HepG2 (cell line): ENCODE results near the gene CEP78. TPM values are rescaled to one million over a fixed set of nuclear protein-coding genes. Genes with fewer than 3 reads are reported as not detected.

Source experiments
- ATF4 ChIP-seq, 2 experiments: fragments of 450-650 bp in 1 of 2; sonication (generic) in 1 of 2; formaldehyde crosslinking; IDR thresholded peaks; 2 replicates each; pipeline versions ENCODE4 v1.5.0 to v1.8.0; 2020 to 2022; ENCODE audit warnings: mild to moderate bottlenecking in 1 of 2, missing genetic modification reagents in 1 of 2
- ATF6 ChIP-seq: sonication (generic); formaldehyde crosslinking; conservative IDR thresholded peaks from 2 replicates; pipeline ENCODE4 v1.4.0; 2020; ENCODE audit warnings: missing genetic modification reagents
- HOXD1 ChIP-seq: sonication (generic); formaldehyde crosslinking; IDR thresholded peaks from 2 replicates; pipeline ENCODE4 v1.5.0; 2020; ENCODE audit warnings: missing genetic modification reagents
- IKZF1 ChIP-seq: fragments of 450-650 bp; IDR thresholded peaks from 2 replicates; pipeline ENCODE4 v1.7.1; 2016
- IRF2 ChIP-seq: IDR thresholded peaks from 2 replicates; pipeline ENCODE4 v1.6.1; 2018; ENCODE audit warnings: missing genetic modification reagents, missing compliant biosample characterization
- KDM2A ChIP-seq: sonication (generic); formaldehyde crosslinking; IDR thresholded peaks from 2 replicates; pipeline ENCODE4 v1.4.0; 2020; ENCODE audit warnings: low read depth, missing genetic modification reagents, borderline replicate concordance
- KDM5A ChIP-seq: fragments of 200-600 bp; sonication (generic); IDR thresholded peaks from 2 replicates; pipeline ENCODE4 v1.7.0; 2018; ENCODE audit warnings: antibody characterized with exemption, mild to moderate bottlenecking, low read length, borderline replicate concordance
- LCORL ChIP-seq, 2 experiments: fragments of 450-650 bp in 1 of 2; sonication (generic) in 1 of 2; formaldehyde crosslinking in 1 of 2; IDR thresholded peaks; 2 replicates each; pipeline versions ENCODE4 v1.5.0 to v1.6.1; 2017 to 2020; ENCODE audit warnings: antibody characterized with exemption in 1 of 2, missing genetic modification reagents in 1 of 2
- MLXIP ChIP-seq: sonication (generic); formaldehyde crosslinking; IDR thresholded peaks from 2 replicates; pipeline ENCODE4 v1.9.0; 2021; ENCODE audit warnings: missing genetic modification reagents, borderline replicate concordance
- MYNN ChIP-seq: sonication (generic); formaldehyde crosslinking; IDR thresholded peaks from 2 replicates; pipeline ENCODE4 v1.4.0; 2020; ENCODE audit warnings: mild to moderate bottlenecking, low read depth, missing genetic modification reagents
- NBN ChIP-seq: fragments of 450-650 bp; conservative IDR thresholded peaks from 2 replicates; pipeline ENCODE4 v1.6.1; 2017
- NFE2L1 ChIP-seq: sonication (generic); formaldehyde crosslinking; IDR thresholded peaks from 2 replicates; pipeline ENCODE4 v1.4.0; 2020; ENCODE audit warnings: missing genetic modification reagents, mild to moderate bottlenecking, borderline replicate concordance
- PHB2 ChIP-seq: fragments of 450-650 bp; IDR thresholded peaks from 2 replicates; pipeline ENCODE4 v1.6.1; 2018; ENCODE audit not compliant: partially characterized antibody
- PLRG1 ChIP-seq: fragments of 450-650 bp; conservative IDR thresholded peaks from 2 replicates; pipeline ENCODE4 v1.6.1; 2016
- PTBP1 ChIP-seq: fragments of 200-400 bp; formaldehyde crosslinking; IDR thresholded peaks from 2 replicates; pipeline ENCODE4 v1.6.1; 2018; ENCODE audit warnings: low read length, low read depth; ENCODE audit not compliant: poor library complexity, severe bottlenecking
- SMARCE1 ChIP-seq: fragments of 450-650 bp; IDR thresholded peaks from 2 replicates; pipeline ENCODE4 v1.6.1; 2017; ENCODE audit warnings: borderline replicate concordance
- TCF7 ChIP-seq: sonication (generic); IDR thresholded peaks from 2 replicates; pipeline ENCODE4 v1.6.1; 2016; ENCODE audit warnings: antibody characterized with exemption, low read depth
- TEF ChIP-seq: sonication (generic); formaldehyde crosslinking; IDR thresholded peaks from 2 replicates; pipeline ENCODE4 v1.5.0; 2020; ENCODE audit warnings: missing genetic modification reagents
- ZNF296 ChIP-seq: sonication (generic); formaldehyde crosslinking; conservative IDR thresholded peaks from 2 replicates; pipeline ENCODE4 v1.5.0; 2020; ENCODE audit warnings: mild to moderate bottlenecking, missing genetic modification reagents
- ZNF549 ChIP-seq: sonication (generic); formaldehyde crosslinking; IDR thresholded peaks from 2 replicates; pipeline ENCODE4 v1.5.0; 2020; ENCODE audit warnings: missing genetic modification reagents
- ZNF619 ChIP-seq: sonication (generic); formaldehyde crosslinking; IDR thresholded peaks from 2 replicates; pipeline ENCODE4 v1.4.0; 2020; ENCODE audit warnings: mild to moderate bottlenecking, missing genetic modification reagents
- ZNF747 ChIP-seq: sonication (generic); formaldehyde crosslinking; IDR thresholded peaks from 2 replicates; pipeline ENCODE4 v1.8.1; 2023; ENCODE audit warnings: missing genetic modification reagents, mild to moderate bottlenecking, borderline replicate concordance
- ZNF780A ChIP-seq: sonication (generic); formaldehyde crosslinking; IDR thresholded peaks from 2 replicates; pipeline ENCODE4 v1.8.0; 2022; ENCODE audit warnings: mild to moderate bottlenecking, missing genetic modification reagents, moderate library complexity
- ZNF891 ChIP-seq: sonication (generic); formaldehyde crosslinking; IDR thresholded peaks from 2 replicates; pipeline ENCODE4 v1.5.0; 2020; ENCODE audit warnings: mild to moderate bottlenecking, missing genetic modification reagents
- ZSCAN25 ChIP-seq: sonication (generic); formaldehyde crosslinking; IDR thresholded peaks from 2 replicates; pipeline ENCODE4 v1.8.0; 2022; ENCODE audit warnings: mild to moderate bottlenecking, missing genetic modification reagents
- ZSCAN9 ChIP-seq: IDR thresholded peaks from 2 replicates; pipeline ENCODE4 v1.6.1; 2016; ENCODE audit warnings: borderline replicate concordance
- ZZZ3 ChIP-seq: sonication (generic); formaldehyde crosslinking; IDR thresholded peaks from 2 replicates; pipeline ENCODE4 v1.4.0; 2020; ENCODE audit warnings: missing genetic modification reagents, mild to moderate bottlenecking, borderline replicate concordance
- polyA plus RNA-seq, 8 experiments: library from polyadenylated mRNA; depleted of rRNA in 3 of 8; stranded (reverse) in 7 of 8; unstranded in 1 of 8; fragments of >200 nt; fragmentation: Illumina TruSeq in 4 of 8; extraction: Trizol in 4 of 8; gene quantifications; 2 replicates each; pipeline versions ENCODE4 v1.2.1 to v1.2.3, GENCODE V29; 2011 to 2016; ENCODE audit warnings: low read depth in 4 of 8, missing spikeins in 1 of 8, mixed read lengths in 1 of 8; ENCODE audit not compliant: insufficient read depth in 1 of 8
- total RNA-seq, 5 experiments: library from RNA; depleted of rRNA; stranded (reverse); fragments of >200 nt; fragmentation: Illumina TruSeq; extraction: Trizol; gene quantifications; 2 replicates each; pipeline ENCODE4 v1.2.3, GENCODE V29; 2016; ENCODE audit warnings: low read depth in 1 of 5

The CEP78 gene
- total and polyA plus RNA-seq, 2 of the 13 experiments (the other 11 are each of a cell fraction or from before 2014, with no cell fraction given), result 5.1 to 30.8 TPM

GRCh38 chr9:78286946-78287388 lies 51.1 kb downstream of the CEP78 start (continued):
- TF ChIP-seq MLXIP (CRISPR knock-in tag) (no peak), ZNF296 (CRISPR knock-in tag) (no peak), ZNF780A (CRISPR knock-in tag) (no peak), KDM5A (no peak), TEF (CRISPR knock-in tag) (no peak), ATF4 (CRISPR knock-in tag; IDR thresholded peaks at IDR 0.05) (peak in 1 of 2 experiments; percentile 72; a peak in 2 of 4 replicates), PTBP1 (no peak), IKZF1 (no peak), LCORL (IDR thresholded peaks at IDR 0.05) (peak; percentile 93), LCORL (CRISPR knock-in tag; IDR thresholded peaks at IDR 0.05) (peak; percentile 90), IRF2 (CRISPR knock-in tag) (peak; percentile 79), KDM2A (CRISPR knock-in tag) (peak; percentile 56; the same call in 1 of the 2 replicates), ZZZ3 (CRISPR knock-in tag) (no peak), NBN (no peak), HOXD1 (CRISPR knock-in tag) (0 out of 2 replicates have a peak, but pooled peaks have one; percentile 62), ZNF891 (no peak), MYNN (no peak), ZNF619 (CRISPR knock-in tag) (no peak), ZNF549 (no peak), PHB2 (no peak), ATF6 (CRISPR knock-in tag) (no peak), ZSCAN25 (CRISPR knock-in tag) (0 out of 2 replicates have a peak, but pooled peaks have one; percentile 26), PLRG1 (no peak), ZNF747 (CRISPR knock-in tag) (no peak), NFE2L1 (CRISPR knock-in tag) (no peak), SMARCE1 (no peak), TCF7 (no peak), ZSCAN9 (CRISPR knock-in tag) (no peak)
